Liver (tissue), 9 donors: ENCODE measurements around the gene RPS6KA4. TPM values are rescaled to one million over a fixed set of nuclear protein-coding genes. Genes with fewer than 3 reads are reported as not detected.

ENCODE experiments used
- DNase-seq: peaks from one replicate; pipeline ENCODE4 v3.0.0-alpha.2; 2017; ENCODE audit warnings: low spot score
- H3K27ac ChIP-seq, 2 donors: one replicate each; pipeline ENCODE4 v1.7.0; 2013; ENCODE audit warnings: inconsistent platforms in 2 of 2, low read length in 2 of 2, control low read depth in 1 of 2, low read depth in 1 of 2, mild to moderate bottlenecking in 1 of 2
- H3K27me3 ChIP-seq, 4 donors: one replicate each; pipeline versions ENCODE4 v1.6.1 to v1.7.0; 2013; ENCODE audit warnings: low read length in 3 of 4, inconsistent platforms in 1 of 4, mild to moderate bottlenecking in 1 of 4, moderate library complexity in 1 of 4; ENCODE audit not compliant: control insufficient read depth in 4 of 4, insufficient read depth in 4 of 4
- H3K36me3 ChIP-seq, 4 donors: one replicate each; pipeline versions ENCODE4 v1.6.1 to v1.7.0; 2013; ENCODE audit warnings: low read length in 3 of 4, mild to moderate bottlenecking in 3 of 4, low read depth in 1 of 4, moderate library complexity in 1 of 4; ENCODE audit not compliant: control insufficient read depth in 4 of 4, insufficient read depth in 3 of 4
- H3K4me1 ChIP-seq, 4 donors: one replicate each; pipeline versions ENCODE4 v1.6.1 to v1.7.0; 2013; ENCODE audit warnings: low read length in 3 of 4, mild to moderate bottlenecking in 3 of 4, moderate library complexity in 1 of 4; ENCODE audit not compliant: control insufficient read depth in 4 of 4, insufficient read depth in 4 of 4
- H3K4me3 ChIP-seq, 3 donors: one replicate each; pipeline versions ENCODE4 v1.6.1 to v1.7.0; 2013; ENCODE audit warnings: low read length in 3 of 3, control low read depth in 1 of 3, low read depth in 1 of 3, mild to moderate bottlenecking in 1 of 3
- H3K9ac ChIP-seq, 2 donors: one replicate each; pipeline ENCODE4 v1.7.0; 2013; ENCODE audit warnings: low read length in 2 of 2, mild to moderate bottlenecking in 2 of 2, moderate library complexity in 2 of 2, control low read depth in 1 of 2, low read depth in 1 of 2
- H3K9me3 ChIP-seq, 4 donors: one replicate each; pipeline versions ENCODE4 v1.6.1 to v1.7.0; 2013; ENCODE audit warnings: low read length in 3 of 4; ENCODE audit not compliant: control insufficient read depth in 4 of 4
- ATF3 ChIP-seq: IDR thresholded peaks from 2 replicates; pipeline ENCODE4 v1.6.1; 2016; ENCODE audit warnings: antibody characterized with exemption
- CTCF ChIP-seq: fragments of 150-350 bp; IDR thresholded peaks from 2 replicates; pipeline ENCODE4 v1.5.1; 2017; ENCODE audit warnings: improper control_type of control experiment, low read depth, low read length; ENCODE audit not compliant: missing input control
- EGR1 ChIP-seq, 2 donors: IDR thresholded peaks; 2 replicates each; pipeline ENCODE4 v1.6.1; 2016 to 2018; ENCODE audit warnings: antibody characterized with exemption in 2 of 2, low read depth in 2 of 2
- FOXA1 ChIP-seq: IDR thresholded peaks from 2 replicates; pipeline ENCODE4 v1.6.1; 2016; ENCODE audit warnings: antibody characterized with exemption
- FOXA2 ChIP-seq: IDR thresholded peaks from 2 replicates; pipeline ENCODE4 v1.6.1; 2016; ENCODE audit warnings: antibody characterized with exemption
- HNF4A ChIP-seq, 2 donors: conservative IDR thresholded peaks; 2 replicates each; pipeline ENCODE4 v1.6.1; 2016; ENCODE audit warnings: antibody characterized with exemption in 2 of 2, mild to moderate bottlenecking in 2 of 2
- HNF4G ChIP-seq: IDR thresholded peaks from 2 replicates; pipeline ENCODE4 v1.6.1; 2016; ENCODE audit warnings: antibody characterized with exemption
- NR2F2 ChIP-seq: IDR thresholded peaks from 2 replicates; pipeline ENCODE4 v1.6.1; 2016; ENCODE audit warnings: antibody characterized with exemption
- RAD21 ChIP-seq, 2 donors: IDR thresholded peaks; 2 replicates each; pipeline ENCODE4 v1.6.1; 2016; ENCODE audit warnings: antibody characterized with exemption in 2 of 2, mild to moderate bottlenecking in 2 of 2
- RXRA ChIP-seq, 2 donors: IDR thresholded peaks; 2 replicates each; pipeline ENCODE4 v1.6.1; 2017 to 2018; ENCODE audit warnings: antibody characterized with exemption in 2 of 2, mild to moderate bottlenecking in 1 of 2
- SP1 ChIP-seq: IDR thresholded peaks from 2 replicates; pipeline ENCODE4 v1.6.1; 2018; ENCODE audit warnings: antibody characterized with exemption, mild to moderate bottlenecking
- YY1 ChIP-seq: IDR thresholded peaks from 2 replicates; pipeline ENCODE4 v1.6.1; 2016; ENCODE audit warnings: antibody characterized with exemption, mild to moderate bottlenecking
- ZBTB33 ChIP-seq: IDR thresholded peaks from 2 replicates; pipeline ENCODE4 v1.6.1; 2016; ENCODE audit warnings: antibody characterized with exemption
- WGBS: extraction: QIAGEN DNeasy Blood & Tissue Kit; methylation state at CpG from one replicate; pipeline ENCODE4 v1.1.7; 2013; 5-methylcytosine and 5-hydroxymethylcytosine counted together
- polyA plus RNA-seq, 2 donors: library from polyadenylated mRNA; stranded (reverse) in 1 of 2; unstranded in 1 of 2; fragments of 200-250 nt in 1 of 2; fragments of >200 nt in 1 of 2; fragmentation: Nextera tagmentation in 1 of 2; extraction: Ambion mirVana in 1 of 2; gene quantifications; one replicate each; pipeline versions ENCODE4 v1.2.1 to v1.2.3, GENCODE V29; 2013 to 2015
- total RNA-seq, 2 donors: library from RNA; depleted of rRNA; stranded (reverse); fragments of >200 nt; gene quantifications; one replicate each; pipeline ENCODE4 v1.2.3, GENCODE V29; 2014
- donor health status: healthy.
- donor health status: healthy.
- donor health status: healthy.
- donor health status: healthy.
- donor health status: healthy.

Gene RPS6KA4
- total and polyA plus RNA-seq, 4 donors: 2.0 to 13.5 (median 10.0) TPM

DNA sequence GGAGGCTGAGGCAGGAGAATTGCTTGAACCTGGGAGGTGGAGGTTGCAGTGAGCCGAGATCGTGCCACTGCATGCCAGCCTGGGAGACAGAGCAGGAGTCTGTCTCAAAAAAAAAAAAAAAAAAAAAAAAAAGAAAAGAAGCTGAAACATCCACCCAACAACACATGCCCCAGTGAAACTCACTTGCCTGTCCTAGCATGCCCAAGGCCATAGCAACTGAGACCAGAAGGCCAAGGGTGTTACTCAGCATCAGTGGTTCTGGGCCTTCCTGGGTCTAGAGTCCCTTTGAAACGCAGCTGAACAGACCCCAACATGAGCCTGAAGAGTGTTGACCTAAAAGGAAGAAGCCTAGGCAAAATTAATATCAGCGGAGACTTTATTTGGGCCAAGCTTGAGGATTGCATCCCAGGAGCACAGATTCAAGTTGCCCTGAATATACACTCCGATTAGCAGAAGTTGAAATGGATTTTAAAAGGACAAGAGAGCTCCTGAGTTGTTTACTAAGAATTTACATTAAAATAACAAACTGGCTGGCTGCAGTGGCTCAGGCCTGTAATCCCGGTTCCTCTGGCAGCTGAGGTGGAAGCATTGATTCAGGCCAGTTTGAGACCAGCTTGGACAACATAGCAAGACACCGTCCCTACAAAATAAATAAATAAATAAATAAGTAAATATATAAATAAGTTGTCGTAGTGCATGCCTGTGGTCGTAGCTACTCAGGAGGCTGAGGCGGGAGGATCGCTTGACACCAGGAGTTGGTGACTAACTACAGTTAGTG is 34.1 kb upstream of the RPS6KA4 start:
- no peaks in the 10 kb centered on the region for H3K9me3 ChIP-seq

DNA sequence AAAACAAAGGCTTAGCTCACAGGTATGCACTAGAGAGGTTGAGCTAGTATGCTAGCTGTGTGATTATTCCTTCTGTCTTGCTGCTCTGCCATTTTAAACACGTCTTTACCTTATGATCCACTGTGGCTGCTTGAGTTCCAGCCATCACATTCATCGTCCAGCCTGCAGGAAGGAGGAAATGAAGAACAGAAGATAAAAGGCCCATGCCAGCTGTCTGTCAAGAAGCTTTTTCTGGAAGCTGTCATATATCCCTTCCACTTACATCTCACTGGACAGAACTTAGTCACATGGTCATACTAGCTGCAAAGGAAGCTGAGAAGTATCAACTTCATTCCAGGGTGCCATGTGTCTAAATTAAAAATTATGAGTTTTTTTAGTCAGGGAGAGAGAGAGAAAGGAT is 31.6 kb upstream of the RPS6KA4 start:
- H3K9ac ChIP-seq: no peak overlapping the region
- H3K27ac ChIP-seq: no peak overlapping the region
- H3K27me3 ChIP-seq: no peaks in the 10 kb centered on the region
- WGBS: 88% methylated on average over 2 of the region's 2 CpGs
- no peak overlapping the region for H3K4me3 ChIP-seq
- no peak for DNase-seq
- peaks cover 0 to 4% (median 0%) of the 10 kb centered on the region in 4 donors for H3K4me1 ChIP-seq
- H3K9me3 ChIP-seq: no peaks in the 10 kb centered on the region
- no peak for TF ChIP-seq ZBTB33
- TF ChIP-seq RAD21 (IDR thresholded peaks at IDR 0.05): no peak
- H3K36me3 ChIP-seq: peaks cover 0 to under 1% (median 0%) of the 10 kb centered on the region in 4 donors

More for the DNA sequence above, 34.1 kb upstream of the RPS6KA4 start:
- TF ChIP-seq FOXA2 (no peak), ATF3 (no peak), CTCF (no peak)
- no peaks in the 10 kb centered on the region for H3K4me1 ChIP-seq
- no peak overlapping the region for H3K4me3 ChIP-seq
- H3K36me3 ChIP-seq: peaks cover 0 to 18% (median 3%) of the 10 kb centered on the region in 4 donors
- WGBS: 92% methylated on average over 11 of the region's 11 CpGs
- no peak overlapping the region for H3K9ac ChIP-seq
- no peaks in the 10 kb centered on the region for H3K27me3 ChIP-seq
- no peak for DNase-seq
- H3K27ac ChIP-seq: no peak overlapping the region

DNA sequence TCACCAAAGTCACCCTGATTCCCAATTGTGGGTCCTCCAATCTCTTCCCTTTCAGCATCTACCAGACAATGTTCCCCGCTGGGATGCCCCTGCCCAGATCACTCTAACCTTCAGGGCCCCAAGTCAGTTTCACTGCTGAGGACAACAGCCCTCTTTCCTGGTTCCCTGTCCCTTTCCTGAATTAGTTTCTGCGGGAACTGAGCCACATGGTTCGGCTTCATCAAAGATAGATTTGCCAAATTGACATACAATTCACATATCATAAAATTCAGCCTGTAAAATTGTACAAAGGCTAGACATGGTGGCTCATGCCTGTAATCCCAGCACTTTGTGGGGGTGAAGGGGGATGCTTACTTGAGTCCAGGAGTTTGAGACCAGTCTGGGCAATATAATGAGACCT is 31.0 kb upstream of the RPS6KA4 start:
- TF ChIP-seq RXRA (IDR thresholded peaks at IDR 0.05) (no peak), HNF4A (conservative IDR thresholded peaks at IDR 0.05) (no peak), EGR1 (IDR thresholded peaks at IDR 0.05; ENCODE audit: low read depth in 2 of 2) (no peak), YY1 (no peak), NR2F2 (no peak), ATF3 (no peak), HNF4G (no peak), SP1 (no peak), FOXA1 (no peak), RAD21 (IDR thresholded peaks at IDR 0.05) (no peak)
- Histone ChIP-seq H3K27me3 (no peaks in the 10 kb centered on the region), H3K36me3 (no peaks in the 10 kb centered on the region), H3K4me3 (no peak overlapping the region), H3K9me3 (no peaks in the 10 kb centered on the region), H3K4me1 (peaks cover 0 to 4% (median 0%) of the 10 kb centered on the region in 4 donors), H3K27ac (no peak overlapping the region), H3K9ac (no peak overlapping the region)
- no peak for DNase-seq
- 83% methylated on average over 3 of the region's 3 CpGs for WGBS
